ENCODE data around the gene SRRD. TPM values are rescaled to one million over a fixed set of nuclear protein-coding genes. Genes with fewer than 3 reads are reported as not detected.

Gene SRRD
- polyA plus RNA-seq, 2 donors: 7.4 to 11.9 TPM

DNA sequence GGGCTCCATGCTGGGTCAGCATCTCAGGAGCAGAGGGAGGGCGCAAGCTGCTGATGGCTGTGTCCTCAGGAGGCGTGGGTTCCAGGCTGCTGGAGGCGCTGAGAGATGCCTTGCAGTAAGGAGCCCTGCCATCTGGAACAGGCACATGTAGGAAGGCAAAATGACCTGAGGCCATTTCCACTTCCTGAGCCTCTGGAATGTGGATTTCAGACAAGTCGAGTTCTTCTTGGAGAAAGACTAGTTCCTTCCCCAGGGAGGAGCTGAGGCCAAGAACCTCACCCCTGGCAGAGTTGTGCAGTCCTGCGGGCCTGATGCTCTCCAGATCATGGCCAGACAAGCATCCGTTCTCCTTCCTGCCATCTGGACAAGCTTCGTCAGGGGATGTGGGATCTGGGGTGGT lies 19.4 kb upstream of the SRRD start:
- Histone ChIP-seq H3K27ac (ENCODE audit: low read depth in 2 of 2, low read length in 1 of 2) (no peak overlapping the region), H3K4me1 (ENCODE audit: control insufficient read depth in 2 of 2, insufficient read depth in 2 of 2, low read length in 1 of 2) (no peaks in the 10 kb centered on the region), H3K36me3 (ENCODE audit: control insufficient read depth in 2 of 2, insufficient read depth in 2 of 2, low read length in 1 of 2) (peaks cover 18 to 41% of the 10 kb centered on the region in 2 donors), H3K9me3 (ENCODE audit: control insufficient read depth in 2 of 2, insufficient read depth in 1 of 2, low read depth in 1 of 2, low read length in 1 of 2) (no peaks in the 10 kb centered on the region), H3K4me3 (ENCODE audit: low read depth in 1 of 2, low read length in 2 of 2) (no peak overlapping the region), H3K27me3 (ENCODE audit: control insufficient read depth in 1 of 2, insufficient read depth in 2 of 2, low read length in 2 of 2) (no peaks in the 10 kb centered on the region)
- WGBS, 2 donors: 59 to 66% methylated on average over 7 of the region's 7 CpGs

GRCh38 chr22:26466196-26466595 lies 17.5 kb upstream of the SRRD start:
- Histone ChIP-seq H3K27ac (ENCODE audit: low read depth in 2 of 2, low read length in 1 of 2) (no peak overlapping the region), H3K27me3 (ENCODE audit: control insufficient read depth in 1 of 2, insufficient read depth in 2 of 2, low read length in 2 of 2) (no peaks in the 10 kb centered on the region), H3K4me1 (ENCODE audit: control insufficient read depth in 2 of 2, insufficient read depth in 2 of 2, low read length in 1 of 2) (no peaks in the 10 kb centered on the region), H3K9me3 (ENCODE audit: control insufficient read depth in 2 of 2, insufficient read depth in 1 of 2, low read depth in 1 of 2, low read length in 1 of 2) (no peaks in the 10 kb centered on the region), H3K36me3 (ENCODE audit: control insufficient read depth in 2 of 2, insufficient read depth in 2 of 2, low read length in 1 of 2) (peaks cover 24 to 54% of the 10 kb centered on the region in 2 donors), H3K4me3 (ENCODE audit: low read depth in 1 of 2, low read length in 2 of 2) (no peak overlapping the region)
- 88 to 89% methylated on average over 5 of the region's 5 CpGs for WGBS, 2 donors

DNA sequence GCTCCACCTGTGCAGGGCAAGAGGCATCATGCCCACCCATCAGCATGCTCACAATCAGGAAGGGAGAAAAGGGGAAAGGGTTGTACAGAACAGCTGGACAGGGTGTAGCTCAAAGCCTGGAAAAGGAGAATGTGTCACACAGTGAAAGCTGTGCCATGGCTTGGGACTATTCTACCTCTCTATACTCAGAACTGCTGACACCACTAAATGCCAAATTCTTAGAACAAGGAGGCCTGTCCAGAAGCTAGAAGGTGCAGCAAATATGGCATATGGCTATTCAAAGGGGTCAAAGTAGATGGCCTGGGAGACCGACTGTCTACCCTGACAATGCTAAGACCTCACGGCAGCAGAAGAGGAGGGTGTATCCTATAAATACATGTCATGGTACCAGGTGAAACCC lies 12.9 kb upstream of the SRRD start:
- Histone ChIP-seq H3K36me3 (ENCODE audit: control insufficient read depth in 2 of 2, insufficient read depth in 2 of 2, low read length in 1 of 2) (peaks cover 12 to 33% of the 10 kb centered on the region in 2 donors), H3K4me3 (ENCODE audit: low read depth in 1 of 2, low read length in 2 of 2) (no peak overlapping the region), H3K4me1 (ENCODE audit: control insufficient read depth in 2 of 2, insufficient read depth in 2 of 2, low read length in 1 of 2) (no peaks in the 10 kb centered on the region), H3K27ac (ENCODE audit: low read depth in 2 of 2, low read length in 1 of 2) (no peak overlapping the region), H3K9me3 (ENCODE audit: control insufficient read depth in 2 of 2, insufficient read depth in 1 of 2, low read depth in 1 of 2, low read length in 1 of 2) (no peaks in the 10 kb centered on the region), H3K27me3 (ENCODE audit: control insufficient read depth in 1 of 2, insufficient read depth in 2 of 2, low read length in 2 of 2) (no peaks in the 10 kb centered on the region)
- WGBS, 2 donors: 94 to 95% methylated on average over 2 of the region's 2 CpGs

GRCh38 chr22:26471522-26471921 lies 12.2 kb upstream of the SRRD start:
- Histone ChIP-seq H3K36me3 (ENCODE audit: control insufficient read depth in 2 of 2, insufficient read depth in 2 of 2, low read length in 1 of 2) (peaks cover 9 to 28% of the 10 kb centered on the region in 2 donors), H3K4me1 (ENCODE audit: control insufficient read depth in 2 of 2, insufficient read depth in 2 of 2, low read length in 1 of 2) (no peaks in the 10 kb centered on the region), H3K27me3 (ENCODE audit: control insufficient read depth in 1 of 2, insufficient read depth in 2 of 2, low read length in 2 of 2) (no peaks in the 10 kb centered on the region), H3K9me3 (ENCODE audit: control insufficient read depth in 2 of 2, insufficient read depth in 1 of 2, low read depth in 1 of 2, low read length in 1 of 2) (no peaks in the 10 kb centered on the region), H3K27ac (ENCODE audit: low read depth in 2 of 2, low read length in 1 of 2) (peak overlapping the region; percentile 8 to 16), H3K4me3 (ENCODE audit: low read depth in 1 of 2, low read length in 2 of 2) (no peak overlapping the region)
- WGBS, 2 donors: 65 to 73% methylated on average over 5 of the region's 5 CpGs

- peaks cover 9 to 26% of the 10 kb centered on the region in 2 donors for H3K36me3 ChIP-seq (ENCODE audit: control insufficient read depth in 2 of 2, insufficient read depth in 2 of 2, low read length in 1 of 2)
- no peak overlapping the region for H3K27ac ChIP-seq (ENCODE audit: low read depth in 2 of 2, low read length in 1 of 2)
Observed at GRCh38 chr22:26474682-26475081, 9.0 kb upstream of the SRRD start.

DNA sequence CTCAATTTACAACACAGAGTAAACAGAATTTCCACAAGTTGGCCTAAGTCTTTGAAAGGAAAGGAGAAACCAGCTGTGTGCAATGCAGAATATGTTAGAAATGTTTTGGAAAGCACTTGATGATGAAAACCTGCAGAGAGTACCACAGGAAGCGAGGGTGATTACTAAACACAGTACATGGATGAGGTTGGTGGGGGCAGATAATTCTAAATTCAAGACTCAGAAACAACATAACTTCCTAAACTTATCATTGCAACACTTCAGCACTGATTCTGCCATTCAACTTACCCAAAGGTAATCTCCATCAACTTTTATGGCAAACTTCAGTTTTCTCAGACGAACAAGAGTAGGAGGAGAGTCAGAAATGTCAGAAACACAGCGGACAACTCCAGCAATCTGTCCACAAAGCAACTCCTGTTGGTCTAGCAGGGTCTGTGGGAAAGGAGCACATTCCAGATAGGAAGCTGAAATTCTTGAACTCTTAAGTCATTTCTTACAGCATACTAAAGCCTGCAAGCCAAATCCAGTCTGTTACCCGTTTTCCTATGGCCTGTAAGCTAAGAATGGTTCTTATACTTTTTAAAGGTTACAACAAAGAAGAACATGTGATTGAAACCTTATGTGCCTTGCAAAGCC lies 6.9 kb upstream of the SRRD start:
- no peak overlapping the region for H3K27ac ChIP-seq (ENCODE audit: low read depth in 2 of 2, low read length in 1 of 2)
- peaks cover 2 to 12% of the 10 kb centered on the region in 2 donors for H3K4me1 ChIP-seq (ENCODE audit: control insufficient read depth in 2 of 2, insufficient read depth in 2 of 2, low read length in 1 of 2)
- H3K27me3 ChIP-seq (ENCODE audit: control insufficient read depth in 1 of 2, insufficient read depth in 2 of 2, low read length in 2 of 2): no peaks in the 10 kb centered on the region
- H3K9me3 ChIP-seq (ENCODE audit: control insufficient read depth in 2 of 2, insufficient read depth in 1 of 2, low read depth in 1 of 2, low read length in 1 of 2): no peaks in the 10 kb centered on the region
- no peak overlapping the region for H3K4me3 ChIP-seq (ENCODE audit: low read depth in 1 of 2, low read length in 2 of 2)
- WGBS, 2 donors: 89 to 90% methylated on average over 4 of the region's 4 CpGs
- peaks cover 2 to 9% of the 10 kb centered on the region in 2 donors for H3K36me3 ChIP-seq (ENCODE audit: control insufficient read depth in 2 of 2, insufficient read depth in 2 of 2, low read length in 1 of 2)

More at GRCh38 chr22:26474682-26475081, 9.0 kb upstream of the SRRD start:
- H3K27me3 ChIP-seq (ENCODE audit: control insufficient read depth in 1 of 2, insufficient read depth in 2 of 2, low read length in 2 of 2): no peaks in the 10 kb centered on the region
- peaks cover 2 to 3% of the 10 kb centered on the region in 2 donors for H3K4me1 ChIP-seq (ENCODE audit: control insufficient read depth in 2 of 2, insufficient read depth in 2 of 2, low read length in 1 of 2)
- H3K4me3 ChIP-seq (ENCODE audit: low read depth in 1 of 2, low read length in 2 of 2): no peak overlapping the region
- H3K9me3 ChIP-seq (ENCODE audit: control insufficient read depth in 2 of 2, insufficient read depth in 1 of 2, low read depth in 1 of 2, low read length in 1 of 2): no peaks in the 10 kb centered on the region

DNA sequence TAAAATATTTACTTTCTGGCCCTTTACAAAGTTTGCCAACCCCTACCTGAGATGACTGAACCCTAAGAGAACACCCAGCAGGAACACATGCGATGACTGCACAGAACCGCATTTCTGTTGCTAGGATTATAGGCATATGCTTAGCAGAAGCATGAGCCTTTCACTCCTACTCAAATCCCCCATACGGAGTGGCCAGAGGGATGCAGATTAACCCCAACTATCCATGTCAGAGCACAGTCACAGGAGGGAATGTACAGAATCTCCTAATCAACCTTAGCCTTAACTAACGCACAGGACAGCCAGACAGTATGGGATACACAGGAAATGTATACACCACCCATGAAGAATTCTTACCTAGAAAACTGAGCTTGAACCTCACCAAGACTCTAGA lies 6.3 kb upstream of the SRRD start:
- no peaks in the 10 kb centered on the region for H3K27me3 ChIP-seq (ENCODE audit: control insufficient read depth in 1 of 2, insufficient read depth in 2 of 2, low read length in 2 of 2)
- no peaks in the 10 kb centered on the region for H3K9me3 ChIP-seq (ENCODE audit: control insufficient read depth in 2 of 2, insufficient read depth in 1 of 2, low read depth in 1 of 2, low read length in 1 of 2)
- WGBS, 2 donors: 43 to 45% methylated on average over 4 of the region's 4 CpGs
- no peak overlapping the region for H3K4me3 ChIP-seq (ENCODE audit: low read depth in 1 of 2, low read length in 2 of 2)
- no peak overlapping the region for H3K27ac ChIP-seq (ENCODE audit: low read depth in 2 of 2, low read length in 1 of 2)
- H3K4me1 ChIP-seq (ENCODE audit: control insufficient read depth in 2 of 2, insufficient read depth in 2 of 2, low read length in 1 of 2): peaks cover 2 to 12% of the 10 kb centered on the region in 2 donors
- peaks cover 2 to 7% of the 10 kb centered on the region in 2 donors for H3K36me3 ChIP-seq (ENCODE audit: control insufficient read depth in 2 of 2, insufficient read depth in 2 of 2, low read length in 1 of 2)

GRCh38 chr22:26479043-26479791 lies 4.5 kb upstream of the SRRD start:
- Histone ChIP-seq H3K27ac (ENCODE audit: low read depth in 2 of 2, low read length in 1 of 2) (peak overlapping the region; percentile 46 to 63), H3K36me3 (ENCODE audit: control insufficient read depth in 2 of 2, insufficient read depth in 2 of 2, low read length in 1 of 2) (peaks cover 2% of the 10 kb centered on the region in 2 donors), H3K4me1 (ENCODE audit: control insufficient read depth in 2 of 2, insufficient read depth in 2 of 2, low read length in 1 of 2) (peaks cover 2 to 12% of the 10 kb centered on the region in 2 donors), H3K9me3 (ENCODE audit: control insufficient read depth in 2 of 2, insufficient read depth in 1 of 2, low read depth in 1 of 2, low read length in 1 of 2) (no peaks in the 10 kb centered on the region), H3K4me3 (ENCODE audit: low read depth in 1 of 2, low read length in 2 of 2) (peak overlapping the region in 1 of 2 donors; percentile 5), H3K27me3 (ENCODE audit: control insufficient read depth in 1 of 2, insufficient read depth in 2 of 2, low read length in 2 of 2) (no peaks in the 10 kb centered on the region)
- 33 to 35% methylated on average over 12 of the region's 12 CpGs for WGBS, 2 donors

- Histone ChIP-seq H3K4me1 (ENCODE audit: control insufficient read depth in 2 of 2, insufficient read depth in 2 of 2, low read length in 1 of 2) (peaks cover 2 to 14% of the 10 kb centered on the region in 2 donors), H3K36me3 (ENCODE audit: control insufficient read depth in 2 of 2, insufficient read depth in 2 of 2, low read length in 1 of 2) (peaks cover 2% of the 10 kb centered on the region in 2 donors), H3K27me3 (ENCODE audit: control insufficient read depth in 1 of 2, insufficient read depth in 2 of 2, low read length in 2 of 2) (no peaks in the 10 kb centered on the region), H3K4me3 (ENCODE audit: low read depth in 1 of 2, low read length in 2 of 2) (peak overlapping the region in 1 of 2 donors; percentile 5), H3K27ac (ENCODE audit: low read depth in 2 of 2, low read length in 1 of 2) (peak overlapping the region; percentile 46 to 86), H3K9me3 (ENCODE audit: control insufficient read depth in 2 of 2, insufficient read depth in 1 of 2, low read depth in 1 of 2, low read length in 1 of 2) (no peaks in the 10 kb centered on the region)
- 66 to 71% methylated on average over 12 of the region's 12 CpGs for WGBS, 2 donors
Observed at GRCh38 chr22:26479792-26480610, 3.7 kb upstream of the SRRD start.
